Tibial nerve (tissue), 4 donors: ENCODE measurements around the gene TCF12.

Experiments
- CTCF ChIP-seq, 5 experiments: fragments of 200-600 bp in 3 of 5; fragments of 450-650 bp in 2 of 5; sonication (generic) in 3 of 5; IDR thresholded peaks; one replicate each; pipeline ENCODE4 v1.5.1; 2016 to 2019; ENCODE audit warnings: antibody characterized with exemption in 5 of 5, mild to moderate bottlenecking in 3 of 5, moderate library complexity in 2 of 5
- EP300 ChIP-seq, 2 donors: sonication (generic); formaldehyde crosslinking; IDR thresholded peaks; one replicate each; pipeline ENCODE4 v1.6.1; 2017; ENCODE audit warnings: antibody characterized with exemption in 2 of 2, mild to moderate bottlenecking in 1 of 2
- POLR2A ChIP-seq, 2 donors: fragments of 450-650 bp; IDR thresholded peaks; one replicate each; pipeline ENCODE4 v1.6.1; 2017; ENCODE audit warnings: antibody characterized with exemption in 2 of 2, mild to moderate bottlenecking in 2 of 2, moderate library complexity in 2 of 2

DNA sequence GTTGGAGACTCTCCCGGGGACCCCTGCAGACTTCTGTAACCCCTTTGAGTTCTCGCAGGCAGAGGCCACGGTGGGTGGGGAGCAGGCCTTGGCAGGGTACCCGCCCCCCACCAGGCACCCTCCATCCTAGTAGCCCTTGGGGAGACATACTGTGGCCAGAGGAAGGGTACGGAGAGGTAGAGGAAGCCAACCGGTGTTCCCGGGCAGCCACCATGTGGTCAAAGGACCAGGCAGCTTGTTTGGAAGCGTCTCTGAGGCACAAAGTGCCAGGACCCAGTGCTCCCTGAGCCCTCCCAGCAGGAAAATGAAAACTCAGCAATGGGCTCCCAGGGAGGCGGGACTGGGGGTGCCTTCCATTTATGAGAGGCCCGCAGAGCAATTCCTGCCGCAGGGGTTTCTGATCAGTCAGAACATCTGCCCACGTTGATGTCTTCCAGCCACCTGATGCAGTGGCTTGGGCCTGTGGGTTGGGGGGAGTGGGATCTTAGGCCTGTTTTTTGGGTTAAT lies 404.9 kb downstream of the TCF12 start:
- TF ChIP-seq CTCF (IDR thresholded peaks at IDR 0.05) (no peak), POLR2A (IDR thresholded peaks at IDR 0.05) (no peak), EP300 (IDR thresholded peaks at IDR 0.05) (no peak)
